Raji (cell line): Measurements from ENCODE around the gene UBXN10.

Experiments
- POLR2A ChIP-seq: IDR thresholded peaks from 2 replicates; pipeline ENCODE4 v1.6.1; 2011; ENCODE audit warnings: low read depth, low read length, control low read depth; ENCODE audit not compliant: insufficient read depth

Gene UBXN10

GRCh38 chr1:20184997-20185833, 681 bp upstream of the UBXN10 start:
- TF ChIP-seq POLR2A: no peak

GRCh38 chr1:20187103-20187812, 1.4 kb downstream of the UBXN10 start:
- no peak for TF ChIP-seq POLR2A

GRCh38 chr1:20187813-20188454, 2.0 kb downstream of the UBXN10 start:
- TF ChIP-seq POLR2A: no peak

GRCh38 chr1:20188455-20188817, 2.5 kb downstream of the UBXN10 start:
- no peak for TF ChIP-seq POLR2A

- TF ChIP-seq POLR2A: no peak
Observed at GRCh38 chr1:20189664-20190063, 3.8 kb downstream of the UBXN10 start.

- TF ChIP-seq POLR2A: no peak
Observed at GRCh38 chr1:20190256-20191160, 4.6 kb downstream of the UBXN10 start.

GRCh38 chr1:20191266-20191825, 5.5 kb downstream of the UBXN10 start:
- TF ChIP-seq POLR2A: no peak

- TF ChIP-seq POLR2A: no peak
Observed at GRCh38 chr1:20192364-20192763, 6.5 kb downstream of the UBXN10 start.

GRCh38 chr1:20192871-20193411, 7.0 kb downstream of the UBXN10 start:
- no peak for TF ChIP-seq POLR2A

GRCh38 chr1:20194224-20194623, 8.3 kb downstream of the UBXN10 start:
- TF ChIP-seq POLR2A: no peak

- no peak for TF ChIP-seq POLR2A
Observed at GRCh38 chr1:20194757-20195461, 9.0 kb downstream of the UBXN10 start.

- no peak for TF ChIP-seq POLR2A
Observed at GRCh38 chr1:20195462-20195780, 9.5 kb downstream of the UBXN10 start.

- TF ChIP-seq POLR2A: no peak
Observed at GRCh38 chr1:20197329-20197791, 11.5 kb downstream of the UBXN10 start.

- TF ChIP-seq POLR2A: no peak
Observed at GRCh38 chr1:20198296-20198695, 12.4 kb downstream of the UBXN10 start.
